H1 (cell line): ENCODE measurements around the gene PRRT4. TPM values are rescaled to one million over a fixed set of nuclear protein-coding genes. Genes with fewer than 3 reads are reported as not detected.

Experiments
- CTCF ChIA-PET: fragments of 300-600 bp; sonication (Branson Sonifier 250); formaldehyde crosslinking; loops from one replicate; lab custom pipeline; 2021; ENCODE audit not compliant: partially characterized antibody; lab: Charles Lee
- POLR2A ChIA-PET: fragments of 300-600 bp; sonication (Branson Sonifier 250); formaldehyde crosslinking; loops from one replicate; lab custom pipeline; 2021; ENCODE audit warnings: inconsistent platforms; ENCODE audit not compliant: partially characterized antibody; lab: Charles Lee
- DNase-seq, 2 experiments: peaks; one replicate each; pipeline versions ENCODE4 v3.0.0 to v3.0.0-alpha.2; 2010 to 2022; ENCODE audit warnings: low spot score in 2 of 2, low read depth in 1 of 2, mixed read lengths in 1 of 2
- FAIRE-seq: peaks from 2 replicates; lab custom pipeline; 2011; peaks lifted over from hg19 to GRCh38; lab: Jason Lieb, UNC
- H2AFZ ChIP-seq: 2 replicates; pipeline ENCODE4 v1.8.1; 2012; ENCODE audit warnings: low read length, inconsistent platforms
- H2AK5ac ChIP-seq: 2 replicates; pipeline ENCODE4 v1.6.1; 2013; ENCODE audit warnings: low read depth, low read length
- H2BK120ac ChIP-seq: replicated peaks from 2 replicates; pipeline ENCODE3; 2013; ENCODE audit warnings: low read depth, low read length, inconsistent platforms
- H2BK12ac ChIP-seq: 2 replicates; pipeline ENCODE4 v1.6.1; 2013; ENCODE audit warnings: low read depth, low read length
- H2BK15ac ChIP-seq: 2 replicates; pipeline ENCODE4 v1.6.1; 2013; ENCODE audit warnings: low read length
- H2BK20ac ChIP-seq: 2 replicates; pipeline ENCODE4 v1.6.1; 2013; ENCODE audit warnings: low read length
- H2BK5ac ChIP-seq: 2 replicates; pipeline ENCODE4 v1.6.1; 2013; ENCODE audit warnings: low read depth, low read length
- H3K14ac ChIP-seq: 2 replicates; pipeline ENCODE4 v1.6.1; 2013; ENCODE audit warnings: inconsistent platforms; ENCODE audit not compliant: insufficient read length
- H3K18ac ChIP-seq: 2 replicates; pipeline ENCODE4 v1.6.1; 2013; ENCODE audit warnings: low read length; ENCODE audit errors: extremely low read depth
- H3K23ac ChIP-seq: 2 replicates; pipeline ENCODE4 v1.6.1; 2013; ENCODE audit warnings: inconsistent platforms; ENCODE audit not compliant: insufficient read length
- H3K23me2 ChIP-seq: 2 replicates; pipeline ENCODE4 v1.6.1; 2013; ENCODE audit warnings: low read depth, low read length
- H3K27ac ChIP-seq: 2 replicates; pipeline ENCODE4 v1.6.1; 2011; ENCODE audit warnings: low read depth, low read length, inconsistent platforms
- H3K27me3 ChIP-seq, 4 experiments: replicated peaks in 1 of 4; 1 replicate in 1 of 4; 2 replicates in 3 of 4; pipeline versions ENCODE4 v1.6.1 to v1.8.1; 2011 to 2013; ENCODE audit warnings: low read length in 3 of 4, mild to moderate bottlenecking in 3 of 4, inconsistent platforms in 2 of 4, mixed read lengths in 2 of 4, moderate library complexity in 1 of 4; ENCODE audit not compliant: control insufficient read depth in 3 of 4, insufficient read depth in 3 of 4; ENCODE audit errors: extremely low read depth in 1 of 4
- H3K36me3 ChIP-seq, 4 experiments: 2 replicates each; pipeline versions ENCODE4 v1.6.1 to v1.8.1; 2011 to 2013; ENCODE audit warnings: mild to moderate bottlenecking in 4 of 4, low read length in 3 of 4, moderate library complexity in 2 of 4, control low read depth in 1 of 4, inconsistent platforms in 1 of 4; ENCODE audit not compliant: insufficient read depth in 4 of 4, control insufficient read depth in 2 of 4
- H3K4ac ChIP-seq: replicated peaks from 2 replicates; pipeline ENCODE3; 2013; ENCODE audit warnings: low read length, low read depth, mixed read lengths, inconsistent platforms; ENCODE audit not compliant: insufficient read length
- H3K4me1 ChIP-seq, 4 experiments: replicated peaks in 1 of 4; 1 replicate in 1 of 4; 2 replicates in 3 of 4; pipeline versions ENCODE4 v1.6.1 to v1.8.1; 2011 to 2013; ENCODE audit warnings: low read length in 3 of 4, inconsistent platforms in 2 of 4, mixed read lengths in 1 of 4; ENCODE audit not compliant: insufficient read depth in 4 of 4, control insufficient read depth in 3 of 4
- H3K4me2 ChIP-seq, 2 experiments: 2 replicates each; pipeline versions ENCODE4 v1.6.1 to v1.8.1; 2011 to 2013; ENCODE audit warnings: low read depth in 2 of 2, low read length in 2 of 2, control low read depth in 1 of 2, inconsistent platforms in 1 of 2, mild to moderate bottlenecking in 1 of 2; ENCODE audit not compliant: insufficient read depth in 1 of 2
- H3K4me3 ChIP-seq, 4 experiments: fragments of 200-600, 300-600 bp in 1 of 4; sonication (generic), shearing (Covaris generic), sonication (Bioruptor Twin) in 1 of 4; 2 replicates each; pipeline versions ENCODE4 v1.5.1 to v1.8.1; 2011 to 2016; ENCODE audit warnings: low read length in 4 of 4, low read depth in 3 of 4, control low read depth in 2 of 4, inconsistent platforms in 2 of 4, mild to moderate bottlenecking in 2 of 4, mixed read lengths in 1 of 4, moderate library complexity in 1 of 4; ENCODE audit not compliant: insufficient read depth in 2 of 4; ENCODE audit errors: extremely low read depth in 1 of 4
- H3K56ac ChIP-seq: replicated peaks from 2 replicates; pipeline ENCODE3; 2013; ENCODE audit warnings: low read depth, mild to moderate bottlenecking, mixed read lengths, low read length, inconsistent platforms; ENCODE audit not compliant: insufficient read length
- H3K79me1 ChIP-seq: 2 replicates; pipeline ENCODE4 v1.6.1; 2013; ENCODE audit warnings: low read depth, low read length, control low read depth
- H3K79me2 ChIP-seq, 2 experiments: 2 replicates each; pipeline versions ENCODE4 v1.6.1 to v1.8.1; 2012 to 2013; ENCODE audit warnings: low read length in 2 of 2, mild to moderate bottlenecking in 2 of 2, inconsistent platforms in 1 of 2; ENCODE audit not compliant: insufficient read depth in 2 of 2, control insufficient read depth in 1 of 2
- H3K9ac ChIP-seq, 4 experiments: replicated peaks in 1 of 4; 1 replicate in 1 of 4; 2 replicates in 3 of 4; pipeline versions ENCODE4 v1.6.1 to v1.8.1; 2011 to 2013; ENCODE audit warnings: low read depth in 3 of 4, low read length in 3 of 4, control low read depth in 2 of 4, mild to moderate bottlenecking in 2 of 4, moderate library complexity in 2 of 4, inconsistent platforms in 1 of 4; ENCODE audit errors: extremely low read depth in 1 of 4
- H3K9me3 ChIP-seq, 2 experiments: 2 replicates each; pipeline versions ENCODE4 v1.6.1 to v1.8.1; 2012 to 2013; ENCODE audit warnings: mild to moderate bottlenecking in 2 of 2, moderate library complexity in 2 of 2, control low read depth in 1 of 2, inconsistent platforms in 1 of 2, low read depth in 1 of 2, low read length in 1 of 2, mixed read lengths in 1 of 2; ENCODE audit not compliant: insufficient read depth in 2 of 2
- H4K20me1 ChIP-seq, 2 experiments: replicated peaks in 1 of 2; 2 replicates each; pipeline versions ENCODE3 to v1.8.1; 2011 to 2013; ENCODE audit warnings: inconsistent platforms in 2 of 2, low read length in 2 of 2, mild to moderate bottlenecking in 1 of 2; ENCODE audit not compliant: insufficient read depth in 2 of 2, control insufficient read depth in 1 of 2
- H4K5ac ChIP-seq: 2 replicates; pipeline ENCODE4 v1.6.1; 2013; ENCODE audit warnings: low read length, low read depth, mixed read lengths, inconsistent platforms; ENCODE audit not compliant: insufficient read length
- H4K8ac ChIP-seq: 2 replicates; pipeline ENCODE4 v1.8.0; 2013; ENCODE audit warnings: mild to moderate bottlenecking, moderate library complexity, low read length, inconsistent platforms; ENCODE audit not compliant: insufficient read depth; ENCODE audit errors: extremely low read depth
- H4K91ac ChIP-seq: replicated peaks from 2 replicates; pipeline ENCODE3; 2013; ENCODE audit warnings: low read length, mixed read lengths, inconsistent platforms; ENCODE audit not compliant: insufficient read length
- FOSL1 ChIP-seq: IDR thresholded peaks from 2 replicates; pipeline ENCODE4 v1.6.1; 2011; ENCODE audit warnings: mild to moderate bottlenecking, low read depth, low read length, moderate library complexity; ENCODE audit not compliant: insufficient read depth
- KDM4A ChIP-seq: IDR thresholded peaks from one replicate; pipeline ENCODE4 v1.7.1; 2012; ENCODE audit warnings: low read depth, mild to moderate bottlenecking, moderate library complexity, low read length, inconsistent platforms; ENCODE audit not compliant: severe bottlenecking
- RBBP5 ChIP-seq: IDR thresholded peaks from 2 replicates; pipeline ENCODE4 v1.7.1; 2012; ENCODE audit warnings: low read depth, mild to moderate bottlenecking, inconsistent platforms, low read length, moderate library complexity, borderline replicate concordance
- SIRT6 ChIP-seq: IDR thresholded peaks from one replicate; pipeline ENCODE4 v1.7.1; 2012; ENCODE audit warnings: low read length, inconsistent platforms
- SP2 ChIP-seq: IDR thresholded peaks from 2 replicates; pipeline ENCODE4 v1.6.1; 2012; ENCODE audit warnings: mild to moderate bottlenecking, low read length, inconsistent platforms
- ZNF274 ChIP-seq: IDR thresholded peaks from 2 replicates; pipeline ENCODE4 v1.7.0; 2012; ENCODE audit warnings: low read length, borderline replicate concordance; ENCODE audit errors: extremely low read depth
- WGBS, 2 experiments: shearing (Covaris generic) in 1 of 2; methylation state at CpG; one replicate each; pipeline versions ENCODE4 v1.1.6 to v1.1.7; 2013 to 2015; ENCODE audit warnings: low lambda C conversion rate in 2 of 2, mixed read lengths in 2 of 2, inconsistent platforms in 1 of 2, low coverage in 1 of 2, missing lambda C conversion rate in 1 of 2; ENCODE audit not compliant: insufficient replicate concordance in 2 of 2, insufficient coverage in 1 of 2, insufficient read length in 1 of 2; ENCODE audit errors: extremely low coverage in 1 of 2, missing lambda C conversion rate in 1 of 2; 5-methylcytosine and 5-hydroxymethylcytosine counted together
- polyA plus RNA-seq, 7 experiments: library from polyadenylated mRNA; depleted of rRNA in 3 of 7; stranded (reverse) in 5 of 7; unstranded in 2 of 7; fragments of >200 nt in 5 of 7; fragments of 200-250 nt in 2 of 7; gene quantifications; 1 replicate in 5 of 7; 2 replicates in 1 of 7; 4 replicates in 1 of 7; pipeline versions ENCODE4 v1.2.1 to v1.2.3, GENCODE V29; 2011 to 2013; ENCODE audit warnings: missing spikeins in 2 of 7, mixed read lengths in 2 of 7
- total RNA-seq: library from RNA; stranded (reverse); fragmentation: NEBNext Ultra II Directional; extraction: Animal tissue kit (Norgen Biotek cat#: 25700); gene quantifications from 2 replicates; pipeline ENCODE4 v1.2.1, GENCODE V29; 2021
- TF ChIP-seq, protein P1 (sequence below): IDR thresholded peaks from 2 replicates; pipeline ENCODE4 v1.6.1; 2011; ENCODE audit warnings: low read length, improper control_type of control experiment

PRRT4 gene
- total and polyA plus RNA-seq, 2 of the 8 experiments (the other 6 are each of a cell fraction or from before 2014, with no cell fraction given) = 0.34 to 1.0 TPM

GRCh38 chr7:128358233-128358632 is 3.3 kb downstream of the PRRT4 start:
- Histone ChIP-seq H3K27me3 (peaks cover 23 to 67% (median 51%) of the 10 kb centered on the region in 4 experiments), H2BK20ac (no peak overlapping the region)
- TF ChIP-seq SP2 = no peak
- no peak for TF ChIP-seq KDM4A
- no peak for TF ChIP-seq ZNF274
- TF ChIP-seq, protein P1, sequence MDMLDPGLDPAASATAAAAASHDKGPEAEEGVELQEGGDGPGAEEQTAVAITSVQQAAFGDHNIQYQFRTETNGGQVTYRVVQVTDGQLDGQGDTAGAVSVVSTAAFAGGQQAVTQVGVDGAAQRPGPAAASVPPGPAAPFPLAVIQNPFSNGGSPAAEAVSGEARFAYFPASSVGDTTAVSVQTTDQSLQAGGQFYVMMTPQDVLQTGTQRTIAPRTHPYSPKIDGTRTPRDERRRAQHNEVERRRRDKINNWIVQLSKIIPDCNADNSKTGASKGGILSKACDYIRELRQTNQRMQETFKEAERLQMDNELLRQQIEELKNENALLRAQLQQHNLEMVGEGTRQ = no peak
- no peak for TF ChIP-seq FOSL1
- TF ChIP-seq RBBP5 = no peak
- no peak for TF ChIP-seq SIRT6

More at GRCh38 chr7:128358233-128358632, 3.3 kb downstream of the PRRT4 start:
- Histone ChIP-seq H4K20me1 (peaks cover 0 to 1% of the 10 kb centered on the region in 2 experiments), H3K4me3 (no peak overlapping the region), H4K5ac (no peak overlapping the region), H3K4me2 (no peak overlapping the region), H2BK5ac (no peak overlapping the region), H2BK120ac (no peak overlapping the region), H3K9ac (no peak overlapping the region), H2BK12ac (no peak overlapping the region), H3K4ac (no peak overlapping the region), H3K56ac (no peak overlapping the region), H3K27ac (no peak overlapping the region), H3K14ac (no peak overlapping the region), H3K79me2 (no peaks in the 10 kb centered on the region), H4K8ac (no peak overlapping the region), H3K79me1 (no peaks in the 10 kb centered on the region), H3K9me3 (no peaks in the 10 kb centered on the region), H2AK5ac (no peak overlapping the region), H3K36me3 (peaks cover 0 to 9% (median 0%) of the 10 kb centered on the region in 4 experiments; a peak in 1 of 8 replicates), H3K23me2 (peaks cover 11% of the 10 kb centered on the region; the same call in 1 of the 2 replicates), H4K91ac (no peak overlapping the region), H3K23ac (no peak overlapping the region), H2AFZ (no peak overlapping the region), H3K18ac (no peak overlapping the region), H2BK15ac (no peak overlapping the region; the same call in 1 of the 2 replicates), H3K4me1 (peaks cover 0 to 14% (median 7%) of the 10 kb centered on the region in 4 experiments; a peak in 5 of 7 replicates)
- DNase-seq (no peak), FAIRE-seq (no peak)
- ChIA-PET POLR2A (interaction anchor here (1.2 to 1.9 kb wide), 3 partner anchors 11 to 31 kb away, joined by 4 to 7 read pairs (median 4); partner anchors contain the start of gene RBM28), CTCF (interaction anchor here (0.9 to 11.5 kb wide), 11 partner anchors 9 to 117 kb away, joined by 3 to 274 read pairs (median 5); no protein-coding TSS in a partner anchor)
- 77% methylated on average over 1 of the region's 1 CpG; no CpG with 5 or more reads in 1 of the 2 experiments for WGBS, 2 experiments
